Vagina (tissue), 2 donors: ENCODE results near the gene EFTUD2.

Source experiments
- CTCF ChIP-seq, 3 experiments: fragments of 450-650 bp in 2 of 3; fragments of 200-600 bp in 1 of 3; sonication (generic) in 1 of 3; IDR thresholded peaks; one replicate each; pipeline ENCODE4 v1.5.1; 2017 to 2019; ENCODE audit warnings: antibody characterized with exemption in 3 of 3, mild to moderate bottlenecking in 2 of 3, moderate library complexity in 2 of 3
- POLR2A ChIP-seq, 2 donors: fragments of 450-650 bp; IDR thresholded peaks; one replicate each; pipeline ENCODE4 v1.6.1; 2017; ENCODE audit warnings: antibody characterized with exemption in 2 of 2, mild to moderate bottlenecking in 2 of 2, moderate library complexity in 2 of 2
- POLR2AphosphoS5 ChIP-seq, 2 donors: sonication (generic); formaldehyde crosslinking; IDR thresholded peaks; one replicate each; pipeline ENCODE4 v1.9.0; 2017; ENCODE audit warnings: antibody characterized with exemption in 2 of 2, mild to moderate bottlenecking in 2 of 2, low read depth in 1 of 2; ENCODE audit not compliant: insufficient read depth in 1 of 2

GRCh38 chr17:44892250-44892649 lies 7.0 kb downstream of the EFTUD2 start:
- no peak for TF ChIP-seq POLR2A (IDR thresholded peaks at IDR 0.05)
- no peak for TF ChIP-seq CTCF (IDR thresholded peaks at IDR 0.05)
- TF ChIP-seq POLR2AphosphoS5 (IDR thresholded peaks at IDR 0.05; ENCODE audit: insufficient read depth in 1 of 2, low read depth in 1 of 2): no peak
